Neural cell (in vitro differentiated cells): ENCODE data around the gene TRMT2A. TPM values are rescaled to one million over a fixed set of nuclear protein-coding genes. Genes with fewer than 3 reads are reported as not detected.

Experiments used
- H2AFZ ChIP-seq: fragments of 200-600, 300-800 bp; sonication (generic), shearing (Covaris generic); 2 replicates; pipeline ENCODE4 v1.6.0; 2014; ENCODE audit warnings: low read depth, mild to moderate bottlenecking, antibody characterized with exemption, low read length, moderate library complexity
- H3F3A ChIP-seq: fragments of 200-600 bp; shearing (Covaris generic); 2 replicates; pipeline ENCODE4 v1.6.1; 2016; ENCODE audit warnings: mild to moderate bottlenecking, moderate library complexity, mixed read lengths, antibody characterized with exemption, low read length; ENCODE audit not compliant: insufficient read depth, poor library complexity, severe bottlenecking
- H3K27ac ChIP-seq: fragments of 200-600, 300-800 bp; sonication (generic), shearing (Covaris generic); 2 replicates; pipeline ENCODE4 v1.5.1; 2014; ENCODE audit warnings: mild to moderate bottlenecking, low read length, moderate library complexity
- H3K27me3 ChIP-seq: fragments of 300-800, 200-600 bp; sonication (generic), shearing (Covaris generic); 2 replicates; pipeline ENCODE4 v1.6.0; 2014; ENCODE audit warnings: mild to moderate bottlenecking, low read depth, low read length, moderate library complexity; ENCODE audit not compliant: insufficient read depth
- H3K36me3 ChIP-seq: fragments of 300-800, 200-600 bp; sonication (generic), shearing (Covaris generic); 2 replicates; pipeline ENCODE4 v1.5.1; 2014; ENCODE audit warnings: mild to moderate bottlenecking, antibody characterized with exemption, low read length, moderate library complexity; ENCODE audit not compliant: insufficient read depth
- H3K4me2 ChIP-seq: fragments of 300-800, 200-600 bp; sonication (generic), shearing (Covaris generic); 2 replicates; pipeline ENCODE4 v1.6.0; 2014; ENCODE audit warnings: mild to moderate bottlenecking, low read length
- H3K4me3 ChIP-seq: fragments of 300-800, 200-600 bp; sonication (generic), shearing (Covaris generic); 2 replicates; pipeline ENCODE4 v1.5.1; 2014; ENCODE audit warnings: mild to moderate bottlenecking, low read length, moderate library complexity
- H3K79me2 ChIP-seq: fragments of 200-600 bp; shearing (Covaris generic); replicated peaks from 2 replicates; pipeline ENCODE4 v1.6.0; 2014; ENCODE audit warnings: mild to moderate bottlenecking, low read length, moderate library complexity; ENCODE audit not compliant: insufficient read depth
- H3K9ac ChIP-seq: fragments of 300-800, 200-600 bp; sonication (generic), shearing (Covaris generic); 2 replicates; pipeline ENCODE4 v1.6.1; 2016; ENCODE audit warnings: mild to moderate bottlenecking, low read length, mixed read lengths
- H3K9me2 ChIP-seq: fragments of 200-600 bp; shearing (Covaris generic); 2 replicates; pipeline ENCODE4 v1.6.1; 2016; ENCODE audit warnings: mild to moderate bottlenecking, low read length, mixed read lengths; ENCODE audit not compliant: insufficient read depth
- H3K9me3 ChIP-seq: fragments of 200-600, 300-800 bp; sonication (generic), shearing (Covaris generic); 2 replicates; pipeline ENCODE4 v1.6.1; 2016; ENCODE audit warnings: mild to moderate bottlenecking, mixed run types, low read length, moderate library complexity, mixed read lengths
- H4K20me1 ChIP-seq: fragments of 200-600 bp; shearing (Covaris generic); 2 replicates; pipeline ENCODE4 v1.6.1; 2016; ENCODE audit warnings: mild to moderate bottlenecking, mixed run types; ENCODE audit not compliant: insufficient read depth
- CTCF ChIP-seq: fragments of 450-650 bp; IDR thresholded peaks from 2 replicates; pipeline ENCODE4 v1.5.1; 2014; ENCODE audit warnings: antibody characterized with exemption, mild to moderate bottlenecking, moderate library complexity; ENCODE audit not compliant: poor library complexity, severe bottlenecking
- EP300 ChIP-seq: fragments of 450-650 bp; conservative IDR thresholded peaks from 2 replicates; pipeline ENCODE4 v1.6.1; 2014; ENCODE audit warnings: antibody characterized with exemption, mild to moderate bottlenecking, moderate library complexity; ENCODE audit not compliant: poor library complexity, severe bottlenecking
- EZH2 ChIP-seq: fragments of 200-600, 300-800 bp; shearing (Covaris generic), sonication (generic); IDR thresholded peaks from 2 replicates; pipeline ENCODE4 v1.6.1; 2014; ENCODE audit warnings: antibody characterized with exemption, low read length, borderline replicate concordance, mild to moderate bottlenecking; ENCODE audit not compliant: insufficient read depth, poor library complexity, severe bottlenecking
- MXI1 ChIP-seq: fragments of 450-650 bp; conservative IDR thresholded peaks from 2 replicates; pipeline ENCODE4 v1.6.1; 2014; ENCODE audit warnings: antibody characterized with exemption, mild to moderate bottlenecking; ENCODE audit not compliant: poor library complexity, severe bottlenecking
- POLR2AphosphoS5 ChIP-seq: IDR thresholded peaks from 2 replicates; pipeline ENCODE4 v1.6.1; 2012
- RAD21 ChIP-seq: fragments of 450-650 bp; conservative IDR thresholded peaks from 2 replicates; pipeline ENCODE4 v1.6.1; 2014; ENCODE audit warnings: antibody characterized with exemption, mild to moderate bottlenecking, moderate library complexity
- SMC3 ChIP-seq: fragments of 450-650 bp; conservative IDR thresholded peaks from 2 replicates; pipeline ENCODE4 v1.6.1; 2014; ENCODE audit warnings: antibody characterized with exemption, mild to moderate bottlenecking, moderate library complexity; ENCODE audit not compliant: poor library complexity
- TAF1 ChIP-seq: IDR thresholded peaks from 2 replicates; pipeline ENCODE4 v1.6.1; 2012; ENCODE audit warnings: low read depth
- polyA plus RNA-seq: library from polyadenylated mRNA; depleted of rRNA; stranded (reverse); fragments of >200 nt; gene quantifications from 2 replicates; pipeline ENCODE4 v1.2.3, GENCODE V29; 2014
- TF ChIP-seq, protein P1 (sequence below): IDR thresholded peaks from 2 replicates; pipeline ENCODE4 v1.6.1; 2012; ENCODE audit warnings: borderline replicate concordance

TRMT2A gene
- polyA plus RNA-seq, 1 donor from 2014 or later, result 96.7 TPM

DNA sequence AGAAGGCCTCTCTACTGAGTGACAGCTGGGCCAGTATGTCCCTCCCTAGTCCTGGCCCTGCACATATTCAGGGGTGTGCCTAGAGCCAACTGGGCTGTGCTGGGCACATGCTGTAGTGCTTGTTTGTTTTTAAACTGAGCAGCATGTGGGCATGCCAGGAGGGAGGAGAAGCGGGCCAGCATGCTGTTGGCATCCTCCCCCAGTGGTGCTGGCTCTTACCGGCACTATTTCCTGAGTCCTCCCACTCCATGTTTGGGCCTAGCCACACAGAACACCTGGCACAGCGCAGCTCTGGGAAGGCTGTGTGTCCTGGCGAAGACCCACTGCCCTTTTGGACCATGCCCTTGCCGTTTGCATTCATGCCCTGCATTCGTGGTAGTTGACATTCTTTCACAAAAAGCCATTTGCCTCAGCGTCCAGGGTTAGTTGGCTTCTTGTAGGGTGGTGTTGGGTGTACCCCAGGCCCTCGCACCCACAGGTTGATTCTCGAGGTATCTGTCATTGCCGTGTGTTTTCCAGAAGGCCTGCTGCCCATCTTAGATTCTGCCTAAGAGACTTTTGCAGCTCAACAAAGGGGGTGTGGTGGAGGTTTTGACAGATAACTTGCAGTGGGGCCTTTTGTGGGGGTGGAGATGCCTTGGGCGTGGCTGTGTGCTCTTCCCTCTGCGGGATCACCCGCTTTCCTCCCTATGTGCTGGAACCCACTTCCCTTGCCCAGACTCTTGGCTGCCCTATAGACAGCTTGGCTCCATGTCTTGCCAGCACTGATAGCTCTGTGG is 23.4 kb downstream of the TRMT2A start:
- no peaks in the 10 kb centered on the region for H3F3A ChIP-seq
- no peak overlapping the region for H3K4me3 ChIP-seq
- H3K4me2 ChIP-seq, result no peak overlapping the region
- H3K27ac ChIP-seq, result no peak overlapping the region
- H3K9me3 ChIP-seq, result no peaks in the 10 kb centered on the region
- H3K79me2 ChIP-seq, result peaks cover 12% of the 10 kb centered on the region
- no peak overlapping the region for H3K9ac ChIP-seq
- no peaks in the 10 kb centered on the region for H3K27me3 ChIP-seq
- no peaks in the 10 kb centered on the region for H3K9me2 ChIP-seq
- no peak overlapping the region for H2AFZ ChIP-seq
- TF ChIP-seq RAD21 (no peak), TAF1 (no peak), POLR2AphosphoS5 (no peak), EZH2 (no peak), EP300 (no peak), SMC3 (no peak), MXI1 (no peak), CTCF (no peak)
- TF ChIP-seq, protein P1, sequence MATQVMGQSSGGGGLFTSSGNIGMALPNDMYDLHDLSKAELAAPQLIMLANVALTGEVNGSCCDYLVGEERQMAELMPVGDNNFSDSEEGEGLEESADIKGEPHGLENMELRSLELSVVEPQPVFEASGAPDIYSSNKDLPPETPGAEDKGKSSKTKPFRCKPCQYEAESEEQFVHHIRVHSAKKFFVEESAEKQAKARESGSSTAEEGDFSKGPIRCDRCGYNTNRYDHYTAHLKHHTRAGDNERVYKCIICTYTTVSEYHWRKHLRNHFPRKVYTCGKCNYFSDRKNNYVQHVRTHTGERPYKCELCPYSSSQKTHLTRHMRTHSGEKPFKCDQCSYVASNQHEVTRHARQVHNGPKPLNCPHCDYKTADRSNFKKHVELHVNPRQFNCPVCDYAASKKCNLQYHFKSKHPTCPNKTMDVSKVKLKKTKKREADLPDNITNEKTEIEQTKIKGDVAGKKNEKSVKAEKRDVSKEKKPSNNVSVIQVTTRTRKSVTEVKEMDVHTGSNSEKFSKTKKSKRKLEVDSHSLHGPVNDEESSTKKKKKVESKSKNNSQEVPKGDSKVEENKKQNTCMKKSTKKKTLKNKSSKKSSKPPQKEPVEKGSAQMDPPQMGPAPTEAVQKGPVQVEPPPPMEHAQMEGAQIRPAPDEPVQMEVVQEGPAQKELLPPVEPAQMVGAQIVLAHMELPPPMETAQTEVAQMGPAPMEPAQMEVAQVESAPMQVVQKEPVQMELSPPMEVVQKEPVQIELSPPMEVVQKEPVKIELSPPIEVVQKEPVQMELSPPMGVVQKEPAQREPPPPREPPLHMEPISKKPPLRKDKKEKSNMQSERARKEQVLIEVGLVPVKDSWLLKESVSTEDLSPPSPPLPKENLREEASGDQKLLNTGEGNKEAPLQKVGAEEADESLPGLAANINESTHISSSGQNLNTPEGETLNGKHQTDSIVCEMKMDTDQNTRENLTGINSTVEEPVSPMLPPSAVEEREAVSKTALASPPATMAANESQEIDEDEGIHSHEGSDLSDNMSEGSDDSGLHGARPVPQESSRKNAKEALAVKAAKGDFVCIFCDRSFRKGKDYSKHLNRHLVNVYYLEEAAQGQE, result no peak
- peaks cover 4% of the 10 kb centered on the region for H4K20me1 ChIP-seq
- H3K36me3 ChIP-seq, result peaks cover 11% of the 10 kb centered on the region

- Histone ChIP-seq H3K9me3 (no peaks in the 10 kb centered on the region), H3K27me3 (no peaks in the 10 kb centered on the region), H3F3A (no peaks in the 10 kb centered on the region), H3K36me3 (peaks cover 10% of the 10 kb centered on the region), H3K27ac (no peak overlapping the region), H4K20me1 (no peaks in the 10 kb centered on the region), H3K79me2 (peaks cover 7% of the 10 kb centered on the region), H2AFZ (no peak overlapping the region), H3K9ac (no peak overlapping the region), H3K9me2 (no peaks in the 10 kb centered on the region), H3K4me2 (no peak overlapping the region), H3K4me3 (no peak overlapping the region)
- TF ChIP-seq, protein P1, result no peak
Measured at GRCh38 chr22:20092477-20092854, 24.6 kb downstream of the TRMT2A start.
